ENCODE measurements around the gene SEZ6L. TPM values are rescaled to one million over a fixed set of nuclear protein-coding genes. Genes with fewer than 3 reads are reported as not detected.

The SEZ6L gene
- total RNA-seq, 4 donors from 2014 or later = 0.14 to 0.16 TPM; not detected in 2

GRCh38 chr22:26322179-26322905 is 153.1 kb downstream of the SEZ6L start:
- in situ Hi-C loops (cut with MboI; ENCODE audit: low pct_ligation_motif_present in 1 of 4, low pct_unique_long_range_greater_than_20kb in 1 of 4, low sequenced_read_pairs in 3 of 4) (no loop called here), intact Hi-C loops (cut with DNase I; ENCODE audit: low total_unique reads) (no loop called here)
- 50 to 63% methylated on average over 1 to 11 of the region's 11 CpGs for WGBS, 2 donors (ENCODE audit: low coverage in 1 of 2)
- peaks cover 3% of the 10 kb centered on the region for H3K27me3 ChIP-seq
- H3K4me3 ChIP-seq = no peak overlapping the region
- H3K4me1 ChIP-seq = no peaks in the 10 kb centered on the region
- no peaks in the 10 kb centered on the region for H3K9me3 ChIP-seq
- H3K36me3 ChIP-seq = no peaks in the 10 kb centered on the region
- TF ChIP-seq POLR2AphosphoS5 (IDR thresholded peaks at IDR 0.05) = no peak
- TF ChIP-seq POLR2A (IDR thresholded peaks at IDR 0.05) = no peak
- no peak for DNase-seq
- no peak overlapping the region for H3K27ac ChIP-seq

- Histone ChIP-seq H3K9me3 (no peaks in the 10 kb centered on the region), H3K27ac (no peak overlapping the region), H3K27me3 (peaks cover 3% of the 10 kb centered on the region), H3K36me3 (no peaks in the 10 kb centered on the region), H3K4me1 (no peaks in the 10 kb centered on the region), H3K4me3 (no peak overlapping the region)
- in situ Hi-C loops (cut with MboI; ENCODE audit: low pct_ligation_motif_present in 1 of 4, low pct_unique_long_range_greater_than_20kb in 1 of 4, low sequenced_read_pairs in 3 of 4) (no loop called here), intact Hi-C loops (cut with DNase I; ENCODE audit: low total_unique reads) (no loop called here)
- DNase-seq = no peak
- TF ChIP-seq POLR2AphosphoS5 (IDR thresholded peaks at IDR 0.05) (no peak), POLR2A (IDR thresholded peaks at IDR 0.05) (no peak), CTCF (IDR thresholded peaks at IDR 0.05) (no peak), EP300 (IDR thresholded peaks at IDR 0.05; ENCODE audit: low read depth) (no peak)
- 81 to 100% methylated on average over 1 to 5 of the region's 5 CpGs for WGBS, 2 donors (ENCODE audit: low coverage in 1 of 2)
Observed at GRCh38 chr22:26323013-26323412, 153.8 kb downstream of the SEZ6L start.

DNA sequence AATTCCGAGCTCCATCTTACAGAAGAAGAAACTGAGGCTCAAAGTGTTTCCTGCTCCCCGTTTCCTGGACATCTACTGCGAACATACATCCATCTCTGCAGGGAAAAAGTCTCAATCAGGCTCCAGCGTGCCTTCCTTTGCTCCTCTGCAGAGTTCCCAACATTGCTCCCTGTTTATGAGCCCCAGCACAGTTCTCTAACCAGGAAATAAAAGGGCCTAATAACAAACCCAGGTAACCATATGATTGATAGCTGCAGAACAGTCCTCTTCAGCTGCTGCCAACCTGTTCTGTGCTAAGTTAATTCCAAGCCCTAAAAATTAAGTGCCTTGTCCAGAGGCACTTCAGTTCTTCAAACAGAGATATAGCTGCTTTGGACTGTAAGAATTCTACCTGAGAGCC is 154.9 kb downstream of the SEZ6L start:
- DNase-seq = no peak
- peaks cover 3% of the 10 kb centered on the region for H3K27me3 ChIP-seq
- in situ Hi-C loops (cut with MboI; ENCODE audit: low pct_ligation_motif_present in 1 of 4, low pct_unique_long_range_greater_than_20kb in 1 of 4, low sequenced_read_pairs in 3 of 4) = no loop called here
- no peak overlapping the region for H3K4me3 ChIP-seq
- intact Hi-C loops (cut with DNase I; ENCODE audit: low total_unique reads) = no loop called here
- TF ChIP-seq POLR2A (IDR thresholded peaks at IDR 0.05) = no peak
- no peak for TF ChIP-seq CTCF (IDR thresholded peaks at IDR 0.05)
- TF ChIP-seq EP300 (IDR thresholded peaks at IDR 0.05; ENCODE audit: low read depth) = no peak
- TF ChIP-seq POLR2AphosphoS5 (IDR thresholded peaks at IDR 0.05) = no peak
- WGBS, 2 donors (ENCODE audit: low coverage in 1 of 2) = 63 to 66% methylated on average over 4 of the region's 4 CpGs
- no peak overlapping the region for H3K27ac ChIP-seq
- H3K36me3 ChIP-seq = no peaks in the 10 kb centered on the region
- no peaks in the 10 kb centered on the region for H3K9me3 ChIP-seq
- H3K4me1 ChIP-seq = no peaks in the 10 kb centered on the region

- in situ Hi-C loops (cut with MboI; ENCODE audit: low pct_ligation_motif_present in 1 of 4, low pct_unique_long_range_greater_than_20kb in 1 of 4, low sequenced_read_pairs in 3 of 4) (loop anchor here (25.0 kb wide), 4 partner anchors 438 to 863 kb away; no protein-coding TSS in a partner anchor), intact Hi-C loops (cut with DNase I; ENCODE audit: low total_unique reads) (no loop called here)
- TF ChIP-seq CTCF (IDR thresholded peaks at IDR 0.05) (no peak), EP300 (IDR thresholded peaks at IDR 0.05; ENCODE audit: low read depth) (no peak), POLR2AphosphoS5 (IDR thresholded peaks at IDR 0.05) (no peak), POLR2A (IDR thresholded peaks at IDR 0.05) (no peak)
- Histone ChIP-seq H3K27ac (no peak overlapping the region), H3K4me1 (no peaks in the 10 kb centered on the region), H3K4me3 (no peak overlapping the region), H3K27me3 (peaks cover 3% of the 10 kb centered on the region), H3K9me3 (no peaks in the 10 kb centered on the region), H3K36me3 (no peaks in the 10 kb centered on the region)
- DNase-seq = no peak
- WGBS, 2 donors (ENCODE audit: low coverage in 1 of 2) = 70% methylated on average over 4 of the region's 4 CpGs; no CpG with 5 or more reads in 1 of the 2 donors
Observed at GRCh38 chr22:26325641-26326040, 156.4 kb downstream of the SEZ6L start.

Data from transverse colon (tissue), 4 donors.